DOHH2 (cell line): Measurements from ENCODE around the gene COPS3.

Experiments
- H3F3A ChIP-seq: fragments of 200-600 bp; sonication (generic), shearing (Covaris generic); 2 replicates; pipeline ENCODE4 v1.6.0; 2016; ENCODE audit warnings: antibody characterized with exemption, mild to moderate bottlenecking; ENCODE audit not compliant: control insufficient read depth, insufficient read depth
- H3K27ac ChIP-seq: fragments of 200-600 bp; sonication (generic); 2 replicates; pipeline ENCODE4 v1.5.1; 2014; ENCODE audit warnings: low read depth, mild to moderate bottlenecking, low read length, moderate library complexity
- H3K27me3 ChIP-seq: fragments of 200-600 bp; sonication (generic); 2 replicates; pipeline ENCODE4 v1.6.1; 2014; ENCODE audit warnings: mild to moderate bottlenecking, low read length, mixed read lengths; ENCODE audit not compliant: control insufficient read depth
- H3K36me3 ChIP-seq: fragments of 200-600 bp; sonication (generic); 2 replicates; pipeline ENCODE4 v1.6.1; 2014; ENCODE audit warnings: mild to moderate bottlenecking, low read length, moderate library complexity, mixed read lengths; ENCODE audit not compliant: control insufficient read depth
- H3K4me1 ChIP-seq: fragments of 200-600 bp; sonication (generic); 2 replicates; pipeline ENCODE4 v1.6.1; 2014; ENCODE audit warnings: mild to moderate bottlenecking, low read length, mixed read lengths; ENCODE audit not compliant: control insufficient read depth
- H3K4me2 ChIP-seq: fragments of 200-600 bp; sonication (generic); 2 replicates; pipeline ENCODE4 v1.6.0; 2014; ENCODE audit warnings: mild to moderate bottlenecking, low read length, moderate library complexity
- H3K4me3 ChIP-seq: fragments of 200-600 bp; sonication (generic); 2 replicates; pipeline ENCODE4 v1.5.1; 2014; ENCODE audit warnings: mild to moderate bottlenecking, low read length, mixed read lengths
- H3K79me2 ChIP-seq: fragments of 200-600 bp; sonication (generic); 2 replicates; pipeline ENCODE4 v1.6.1; 2014; ENCODE audit warnings: mild to moderate bottlenecking, low read length, mixed read lengths; ENCODE audit not compliant: control insufficient read depth
- H3K9me2 ChIP-seq: fragments of 200-600 bp; sonication (generic); replicated peaks from 2 replicates; pipeline ENCODE4 v1.6.1; 2014; ENCODE audit warnings: mild to moderate bottlenecking, low read length, mixed read lengths; ENCODE audit not compliant: control insufficient read depth
- H3K9me3 ChIP-seq: fragments of 200-600 bp; sonication (generic); 2 replicates; pipeline ENCODE4 v1.6.1; 2014; ENCODE audit warnings: antibody characterized with exemption, low read length, mixed read lengths; ENCODE audit not compliant: control insufficient read depth, insufficient read depth
- H4K20me1 ChIP-seq: fragments of 200-600 bp; sonication (generic); 2 replicates; pipeline ENCODE4 v1.6.0; 2014; ENCODE audit warnings: low read depth, mild to moderate bottlenecking, antibody characterized with exemption, low read length, moderate library complexity; ENCODE audit not compliant: control insufficient read depth, insufficient read depth
- CTCF ChIP-seq: fragments of 200-600 bp; sonication (generic); IDR thresholded peaks from one replicate; pipeline ENCODE4 v1.5.1; 2014; ENCODE audit warnings: antibody characterized with exemption, mild to moderate bottlenecking, low read depth, low read length; ENCODE audit not compliant: poor library complexity, severe bottlenecking
- EZH2phosphoT487 ChIP-seq: fragments of 200-600 bp; sonication (generic); IDR thresholded peaks from 2 replicates; pipeline ENCODE4 v1.6.1; 2017; ENCODE audit warnings: borderline replicate concordance, mild to moderate bottlenecking, antibody characterized with exemption, low read length, moderate library complexity, mixed read lengths

Gene COPS3

GRCh38 chr17:17325816-17326215, 44.8 kb upstream of the COPS3 start:
- Histone ChIP-seq H3K27ac (no peak overlapping the region), H3K4me1 (no peaks in the 10 kb centered on the region), H4K20me1 (no peaks in the 10 kb centered on the region; the same call in 1 of the 2 replicates), H3K9me3 (no peaks in the 10 kb centered on the region), H3F3A (no peaks in the 10 kb centered on the region), H3K9me2 (no peaks in the 10 kb centered on the region), H3K4me2 (no peak overlapping the region), H3K27me3 (no peaks in the 10 kb centered on the region), H3K36me3 (no peaks in the 10 kb centered on the region), H3K79me2 (no peaks in the 10 kb centered on the region), H3K4me3 (no peak overlapping the region)
- TF ChIP-seq EZH2phosphoT487 (no peak), CTCF (no peak)

- no peaks in the 10 kb centered on the region for H3K4me1 ChIP-seq
- H3K27ac ChIP-seq, result no peak overlapping the region
- H3F3A ChIP-seq, result no peaks in the 10 kb centered on the region
- H3K36me3 ChIP-seq, result no peaks in the 10 kb centered on the region
- H3K4me3 ChIP-seq, result no peak overlapping the region
- H3K4me2 ChIP-seq, result no peak overlapping the region
- no peaks in the 10 kb centered on the region for H3K79me2 ChIP-seq
- H3K9me2 ChIP-seq, result no peaks in the 10 kb centered on the region
- H4K20me1 ChIP-seq, result no peaks in the 10 kb centered on the region; the same call in 1 of the 2 replicates
- no peak for TF ChIP-seq CTCF
- TF ChIP-seq EZH2phosphoT487, result no peak
- no peaks in the 10 kb centered on the region for H3K27me3 ChIP-seq
- H3K9me3 ChIP-seq, result no peaks in the 10 kb centered on the region
Observed at GRCh38 chr17:17325228-17325627, 44.2 kb upstream of the COPS3 start.

GRCh38 chr17:17324616-17325015, 43.6 kb upstream of the COPS3 start:
- Histone ChIP-seq H4K20me1 (no peaks in the 10 kb centered on the region; the same call in 1 of the 2 replicates), H3K27ac (no peak overlapping the region), H3K36me3 (no peaks in the 10 kb centered on the region), H3K9me2 (no peaks in the 10 kb centered on the region), H3K27me3 (no peaks in the 10 kb centered on the region), H3K79me2 (no peaks in the 10 kb centered on the region), H3K4me3 (no peak overlapping the region), H3F3A (no peaks in the 10 kb centered on the region), H3K4me2 (no peak overlapping the region), H3K9me3 (no peaks in the 10 kb centered on the region), H3K4me1 (no peaks in the 10 kb centered on the region)
- TF ChIP-seq CTCF, result no peak
- no peak for TF ChIP-seq EZH2phosphoT487
